DMS114 treated with DMSO at 0.1 percent for 48 hours (cell line): ENCODE data around the gene SPINK7.

ENCODE experiments used
- DNase-seq: peaks from one replicate; lab custom pipeline; 2025; ENCODE audit not compliant: unreplicated experiment; lab: John Stamatoyannopoulos, UW

The SPINK7 gene

DNA sequence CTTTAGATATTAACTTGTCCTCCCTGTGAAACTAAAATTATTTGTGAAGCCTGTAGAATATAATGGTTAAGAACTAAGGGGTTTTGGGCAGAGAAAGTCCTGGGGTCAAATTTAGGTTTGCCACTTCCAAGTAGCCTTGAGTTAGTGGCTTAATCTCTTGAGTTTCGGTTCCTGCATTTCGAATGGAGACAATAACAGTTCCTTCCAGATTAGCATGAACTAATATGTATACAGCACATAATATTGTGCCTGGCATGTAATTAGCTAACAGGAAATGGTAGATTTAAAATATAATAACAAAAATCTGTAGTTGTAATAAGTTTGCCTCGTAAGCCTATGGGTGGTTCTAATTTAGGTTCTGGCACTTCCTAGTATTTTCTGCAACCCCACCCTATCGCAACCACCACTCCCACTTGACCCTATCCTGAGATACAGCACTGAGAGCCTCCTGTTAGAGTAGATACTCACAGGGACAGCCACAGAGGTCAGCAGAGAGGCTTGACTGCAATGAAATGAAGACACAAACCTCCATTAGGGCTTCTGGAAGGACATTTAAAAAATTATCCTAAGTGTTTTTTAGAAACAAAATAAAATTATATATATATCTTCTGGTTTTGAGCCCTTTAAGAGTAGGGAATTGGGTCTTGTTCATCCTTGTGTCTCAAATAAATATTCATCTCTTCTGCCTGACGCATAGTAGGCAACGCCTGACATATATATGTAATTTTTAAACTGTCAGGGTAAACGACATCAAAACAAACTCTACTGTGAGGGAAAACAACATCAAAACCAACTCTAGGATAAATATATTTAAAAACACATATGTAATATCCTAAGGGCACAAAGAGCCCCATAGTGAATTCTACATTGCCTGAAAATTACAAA, 31.6 kb downstream of the SPINK7 start:
- no peak for DNase-seq

DNA sequence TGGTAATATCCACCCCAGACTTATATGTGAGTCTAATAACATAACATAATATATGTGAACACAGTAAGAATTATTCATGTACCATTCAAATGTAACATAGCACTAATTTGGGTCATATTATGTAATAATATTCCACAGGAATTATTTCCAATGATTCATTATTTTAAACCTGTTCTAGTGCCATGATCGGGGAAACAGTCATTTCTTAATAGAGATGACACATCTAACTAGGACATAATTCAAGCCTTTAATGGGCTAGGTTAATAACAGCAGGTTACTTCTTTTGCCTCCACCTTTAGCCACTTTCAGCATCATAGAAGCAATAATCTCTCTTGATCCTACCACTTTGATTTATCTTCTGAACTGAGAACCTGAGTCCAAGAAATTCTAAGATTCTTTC, 35.5 kb downstream of the SPINK7 start:
- no peak for DNase-seq

DNA sequence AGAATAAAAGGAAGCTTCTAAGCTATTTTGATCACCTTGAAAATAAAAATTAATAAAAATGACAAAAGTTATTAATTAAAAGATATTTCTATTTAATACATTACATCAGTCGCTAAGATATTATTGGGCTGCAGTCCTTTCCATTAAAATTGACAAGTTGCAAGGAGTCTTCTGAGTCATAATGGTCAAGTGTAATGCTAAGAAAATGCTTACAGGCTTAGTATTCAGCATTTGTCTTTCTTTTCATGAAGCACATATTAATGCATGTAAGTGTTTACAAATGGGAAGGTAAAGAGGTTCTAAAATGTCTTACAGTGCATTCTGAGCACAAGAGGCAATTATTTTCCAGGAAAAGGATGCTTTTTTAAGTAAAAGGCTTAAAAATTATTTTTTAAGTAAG, 40.5 kb downstream of the SPINK7 start:
- DNase-seq = no peak

DNA sequence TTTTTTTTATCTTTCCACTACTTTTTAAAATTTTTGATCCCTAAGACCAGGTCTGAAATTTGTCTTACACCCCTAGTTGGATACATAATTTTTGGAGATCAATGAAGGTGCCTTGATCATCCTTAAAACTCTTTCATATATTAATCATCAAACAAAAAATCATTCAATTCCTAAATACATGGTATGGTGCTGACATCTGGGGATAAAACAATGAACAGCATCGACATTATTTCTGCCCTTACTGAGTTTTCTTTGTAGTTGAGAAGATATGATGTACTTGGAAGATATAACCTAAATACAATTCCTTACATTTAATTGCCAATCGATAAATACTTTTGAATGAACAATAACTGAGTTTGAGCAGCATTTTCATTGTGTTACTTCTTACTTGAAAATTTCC, 41.4 kb downstream of the SPINK7 start:
- DNase-seq = no peak

DNA sequence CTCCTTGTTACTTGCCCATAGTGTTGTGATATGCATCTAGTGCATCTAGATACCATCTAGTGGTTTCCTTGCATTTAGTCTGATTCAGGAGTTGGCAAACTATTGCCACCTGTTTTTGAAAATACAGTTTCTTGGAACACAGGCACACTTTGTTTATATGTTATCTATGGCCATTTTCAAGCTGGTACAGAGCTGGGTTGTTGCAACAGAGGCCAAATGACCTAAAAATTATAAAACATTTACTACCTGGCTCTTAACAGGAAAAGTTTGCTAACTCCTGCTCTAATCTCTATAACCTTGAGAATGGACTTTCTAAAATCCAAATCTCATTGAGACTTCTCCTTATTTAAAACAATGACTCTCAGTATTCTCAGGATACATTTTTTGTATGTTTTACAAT, 52.1 kb downstream of the SPINK7 start:
- no peak for DNase-seq
